NCI-H1417 (cell line): ENCODE measurements around the gene PLCD1.
"Not testable (repeated sequence)": the region's sequence is repeated elsewhere in the genome, so short reads cannot be mapped to it uniquely, and the experiment has no call there.

Source experiments
- DNase-seq, 3 experiments: peaks; one replicate each; lab custom pipeline; 2025; lab: John Stamatoyannopoulos, UW

PLCD1 gene

GRCh38 chr3:38029400-38030125, at the start of gene PLCD1:
PLCD1 (minus strand) TSS chr3:38029642; CDS start chr3:38029539, 103 bp downstream.
- DNase-seq = no peak

- not testable (repeated sequence) for DNase-seq
Measured at GRCh38 chr3:38077073-38077472, 47.6 kb upstream of the PLCD1 start.

- no peak for DNase-seq
Measured at GRCh38 chr3:38070013-38070412, 40.6 kb upstream of the PLCD1 start.

GRCh38 chr3:38067508-38068233, 38.2 kb upstream of the PLCD1 start:
- DNase-seq = no peak

- DNase-seq = not testable (repeated sequence)
Measured at GRCh38 chr3:38064453-38064852, 35.0 kb upstream of the PLCD1 start.

- DNase-seq = no peak
Measured at GRCh38 chr3:38062809-38063208, 33.4 kb upstream of the PLCD1 start.

- DNase-seq = no peak
Measured at GRCh38 chr3:38059591-38059990, 30.1 kb upstream of the PLCD1 start.

- peak in 1 of 3 experiments; percentile 4 for DNase-seq
Measured at GRCh38 chr3:38059148-38059547, 29.7 kb upstream of the PLCD1 start.

- no peak for DNase-seq
Measured at GRCh38 chr3:38054499-38055001, 25.1 kb upstream of the PLCD1 start.

GRCh38 chr3:38053813-38054498, 24.5 kb upstream of the PLCD1 start:
- not testable (repeated sequence) for DNase-seq

GRCh38 chr3:38053286-38053685, 23.8 kb upstream of the PLCD1 start:
- DNase-seq = not testable (repeated sequence)

GRCh38 chr3:38051131-38051530, 21.7 kb upstream of the PLCD1 start:
- DNase-seq = no peak

GRCh38 chr3:38049358-38050126, 20.1 kb upstream of the PLCD1 start:
- no peak for DNase-seq

GRCh38 chr3:38047896-38048295, 18.5 kb upstream of the PLCD1 start:
- DNase-seq = no peak

GRCh38 chr3:38046821-38047220, 17.4 kb upstream of the PLCD1 start:
- DNase-seq = no peak

- DNase-seq = no peak
Measured at GRCh38 chr3:38046027-38046426, 16.6 kb upstream of the PLCD1 start.

- no peak for DNase-seq
Measured at GRCh38 chr3:38043486-38043885, 14.0 kb upstream of the PLCD1 start.

GRCh38 chr3:38040401-38040800, 11.0 kb upstream of the PLCD1 start:
- no peak for DNase-seq

- DNase-seq = peak in 1 of 3 experiments; percentile 28
Measured at GRCh38 chr3:38039899-38040261, 10.4 kb upstream of the PLCD1 start.

- peak in 2 of 3 experiments; percentile 54 to 67 for DNase-seq
Measured at GRCh38 chr3:38039101-38039898, 9.9 kb upstream of the PLCD1 start, which contains the start of gene DLEC1. DLEC1 (plus strand) TSS chr3:38039208; CDS start chr3:38039226, 18 bp downstream.

GRCh38 chr3:38038447-38038911, 9.0 kb upstream of the PLCD1 start:
- DNase-seq = no peak
